DND-41 (cell line): Measurements from ENCODE around the gene PCDHA8.
"Not testable (repeated sequence)": the region's sequence is repeated elsewhere in the genome, so short reads cannot be mapped to it uniquely, and the experiment has no call there.

Experiments used
- ATAC-seq: fragments of 200-7000 bp; cut with Tn5 transposase; 3 replicates; pipeline ENCODE4 v1.9.1; 2021; ENCODE audit warnings: low read depth; ENCODE audit not compliant: insufficient read depth
- DNase-seq: peaks from one replicate; pipeline ENCODE4 v3.0.0-alpha.2; 2020
- H2AFZ ChIP-seq: 2 replicates; pipeline ENCODE4 v1.6.0; 2012; ENCODE audit warnings: low read depth, low read length
- H3K27ac ChIP-seq: 2 replicates; pipeline ENCODE4 v1.5.1; 2012; ENCODE audit warnings: low read length, inconsistent platforms
- H3K27me3 ChIP-seq: fragments of 200-600 bp; sonication (generic); 2 replicates; pipeline ENCODE4 v1.6.0; 2012; ENCODE audit warnings: low read length, mild to moderate bottlenecking, inconsistent platforms; ENCODE audit not compliant: insufficient read depth, poor library complexity
- H3K36me3 ChIP-seq: 2 replicates; pipeline ENCODE4 v1.5.1; 2012; ENCODE audit warnings: low read length, inconsistent platforms; ENCODE audit not compliant: insufficient read depth
- H3K4me1 ChIP-seq: 2 replicates; pipeline ENCODE4 v1.5.1; 2012; ENCODE audit warnings: mild to moderate bottlenecking, low read length; ENCODE audit not compliant: insufficient read depth
- H3K4me2 ChIP-seq: 2 replicates; pipeline ENCODE4 v1.6.0; 2012; ENCODE audit warnings: mild to moderate bottlenecking, moderate library complexity, low read length, inconsistent platforms; ENCODE audit not compliant: insufficient read depth
- H3K4me3 ChIP-seq, 2 experiments: fragments of 200-600 bp in 1 of 2; shearing (Covaris generic) in 1 of 2; 2 replicates each; pipeline ENCODE4 v1.5.1; 2012 to 2016; ENCODE audit warnings: inconsistent platforms in 2 of 2, low read length in 2 of 2, mild to moderate bottlenecking in 2 of 2, low read depth in 1 of 2, moderate library complexity in 1 of 2
- H3K79me2 ChIP-seq: 2 replicates; pipeline ENCODE4 v1.6.0; 2012; ENCODE audit warnings: low read length, inconsistent platforms; ENCODE audit not compliant: insufficient read depth
- H3K9ac ChIP-seq: 2 replicates; pipeline ENCODE4 v1.6.0; 2012; ENCODE audit warnings: low read depth, mild to moderate bottlenecking, inconsistent platforms, low read length, moderate library complexity
- H3K9me3 ChIP-seq: 2 replicates; pipeline ENCODE4 v1.5.1; 2012; ENCODE audit warnings: low read length, moderate library complexity, mild to moderate bottlenecking, inconsistent platforms; ENCODE audit not compliant: insufficient read depth, severe bottlenecking
- H4K20me1 ChIP-seq: 2 replicates; pipeline ENCODE4 v1.6.0; 2012; ENCODE audit warnings: low read length; ENCODE audit not compliant: insufficient read depth
- CTCF ChIP-seq: IDR thresholded peaks from 2 replicates; pipeline ENCODE4 v1.5.1; 2012; ENCODE audit warnings: borderline replicate concordance, low read length, moderate library complexity, mild to moderate bottlenecking; ENCODE audit not compliant: poor library complexity, severe bottlenecking; ENCODE audit errors: extremely low read depth
- EZH2 ChIP-seq: IDR thresholded peaks from 3 replicates; pipeline ENCODE4 v1.6.1; 2012; ENCODE audit warnings: borderline replicate concordance, low read depth, mild to moderate bottlenecking, moderate library complexity, low read length, inconsistent platforms; ENCODE audit not compliant: severe bottlenecking

The PCDHA8 gene

DNA sequence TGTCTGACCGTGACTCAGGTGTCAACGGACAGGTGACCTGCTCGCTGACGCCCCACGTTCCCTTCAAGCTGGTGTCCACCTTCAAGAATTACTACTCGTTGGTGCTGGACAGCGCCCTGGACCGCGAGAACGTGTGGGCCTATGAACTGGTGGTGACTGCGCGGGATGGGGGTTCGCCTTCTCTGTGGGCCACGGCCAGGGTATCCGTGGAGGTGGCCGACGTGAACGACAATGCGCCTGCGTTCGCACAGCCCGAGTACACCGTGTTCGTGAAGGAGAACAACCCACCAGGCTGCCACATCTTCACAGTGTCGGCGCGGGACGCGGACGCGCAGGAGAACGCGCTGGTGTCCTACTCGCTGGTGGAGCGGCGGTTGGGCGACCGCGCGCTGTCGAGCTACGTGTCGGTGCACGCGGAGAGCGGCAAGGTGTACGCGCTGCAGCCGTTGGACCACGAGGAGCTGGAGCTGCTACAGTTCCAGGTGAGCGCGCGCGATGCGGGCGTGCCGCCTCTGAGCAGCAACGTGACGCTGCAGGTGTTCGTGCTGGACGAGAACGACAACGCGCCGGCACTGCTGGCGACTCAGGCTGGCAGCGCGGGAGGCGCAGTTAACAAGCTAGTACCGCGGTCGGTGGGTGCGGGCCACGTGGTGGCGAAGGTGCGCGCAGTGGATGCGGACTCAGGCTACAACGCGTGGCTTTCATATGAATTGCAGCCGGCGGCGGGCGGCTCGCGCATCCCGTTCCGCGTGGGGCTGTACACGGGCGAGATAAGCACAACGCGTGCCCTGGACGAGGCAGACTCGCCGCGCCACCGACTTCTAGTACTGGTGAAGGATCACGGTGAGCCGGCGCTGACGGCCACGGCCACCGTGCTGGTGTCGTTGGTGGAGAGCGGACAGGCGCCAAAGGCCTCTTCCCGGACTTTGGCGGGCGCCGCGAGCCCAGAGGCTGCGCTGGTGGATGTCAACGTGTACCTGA lies 29.5 kb downstream of the PCDHA8 start:
- Histone ChIP-seq H3K27ac (no peak overlapping the region), H3K36me3 (no peaks in the 10 kb centered on the region), H3K4me1 (no peaks in the 10 kb centered on the region), H3K79me2 (no peaks in the 10 kb centered on the region), H3K9me3 (no peaks in the 10 kb centered on the region), H2AFZ (no peak overlapping the region), H3K4me3 (no peak overlapping the region), H3K4me2 (no peak overlapping the region), H3K9ac (no peak overlapping the region), H3K27me3 (peaks cover 3% of the 10 kb centered on the region), H4K20me1 (no peaks in the 10 kb centered on the region)
- no peak for ATAC-seq
- TF ChIP-seq EZH2 (no peak), CTCF (no peak)
- DNase-seq, result no peak

- Histone ChIP-seq H4K20me1 (no peaks in the 10 kb centered on the region), H2AFZ (no peak within 1 kb of the TSS), H3K9ac (no peak within 1 kb of the TSS), H3K27me3 (peaks cover under 1% of the 10 kb centered on the region), H3K4me1 (no peaks in the 10 kb centered on the region), H3K79me2 (no peaks in the 10 kb centered on the region), H3K27ac (no peak within 1 kb of the TSS), H3K4me2 (no peak within 1 kb of the TSS), H3K4me3 (no peak within 1 kb of the TSS), H3K9me3 (no peaks in the 10 kb centered on the region), H3K36me3 (no peaks in the 10 kb centered on the region)
- DNase-seq, result no peak
- peak; percentile 12 for TF ChIP-seq CTCF
- TF ChIP-seq EZH2, result no peak
- no peak for ATAC-seq
These were observed 34.4 kb downstream of the PCDHA8 start, which contains the start of gene PCDHA12 for GRCh38 chr5:140875085-140876065. Gene PCDHA12, plus strand, starts transcription at chr5:140875308. Its CDS starts 165 bp downstream, at chr5:140875473.

GRCh38 chr5:140876541-140877261 lies 35.7 kb downstream of the PCDHA8 start:
- H3K27me3 ChIP-seq, H3K4me3 ChIP-seq, ATAC-seq, H4K20me1 ChIP-seq, DNase-seq, H2AFZ ChIP-seq, H3K9me3 ChIP-seq, H3K27ac ChIP-seq, H3K79me2 ChIP-seq, H3K36me3 ChIP-seq, H3K4me1 ChIP-seq, H3K9ac ChIP-seq, H3K4me2 ChIP-seq: not testable (repeated sequence)
